ENCODE data around the gene HSPA5.

The HSPA5 gene

DNA sequence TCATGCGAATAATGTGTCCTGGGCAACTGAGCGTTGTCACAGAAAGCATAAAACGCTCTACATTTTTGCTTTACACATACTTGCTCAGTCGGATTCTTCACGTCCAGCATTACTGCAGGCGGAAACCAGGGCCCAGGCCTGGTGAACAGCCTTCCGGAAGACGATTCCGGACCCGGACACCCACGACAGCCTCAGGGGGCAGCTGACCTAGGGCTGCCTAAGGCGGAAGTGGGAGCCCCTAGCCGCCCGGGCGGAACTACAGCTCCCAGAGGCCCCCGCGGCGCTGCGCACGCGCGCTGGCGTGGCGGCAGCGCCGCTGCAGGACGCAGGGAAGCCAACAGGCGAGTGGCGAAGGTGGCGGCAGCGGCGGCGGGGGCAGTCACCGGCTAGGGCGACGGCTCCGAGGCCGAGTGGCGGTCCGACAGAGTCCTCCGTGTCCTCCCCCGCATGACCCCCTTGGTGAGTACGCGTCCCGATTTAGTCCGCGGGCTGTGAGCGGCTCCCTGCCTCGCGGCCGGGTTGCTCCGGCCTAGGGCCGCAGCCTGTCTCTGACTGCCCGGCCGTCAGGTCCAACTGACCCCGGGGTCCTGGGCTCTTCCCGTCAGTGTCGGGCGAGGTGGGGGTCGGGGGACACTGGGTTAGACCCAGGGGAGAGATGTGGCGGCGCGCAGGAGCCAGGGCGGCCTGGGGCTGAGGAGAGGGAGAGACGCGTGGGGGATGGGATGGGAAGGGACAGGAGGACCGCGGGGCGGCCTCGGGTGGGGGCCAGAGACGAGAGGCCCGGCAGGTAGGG lies 20.6 kb upstream of the HSPA5 start, which contains the start of gene GAPVD1:
Gene GAPVD1, plus strand, starts transcription at position 326 of the 793 bp plus-strand sequence. CDS start 37,096 bp downstream, outside the sequence.
- H3K4me3 ChIP-seq (ENCODE audit: low read length): peak within 1 kb of the TSS; percentile 94
- peaks cover 4% of the 10 kb centered on the region for H3K4me1 ChIP-seq (ENCODE audit: control insufficient read depth, insufficient read depth, low read length)
- H3K9ac ChIP-seq (ENCODE audit: low read length): peak within 1 kb of the TSS; percentile 96
- peaks cover 2% of the 10 kb centered on the region for H3K27me3 ChIP-seq (ENCODE audit: control insufficient read depth, insufficient read depth, low read length)
- no peaks in the 10 kb centered on the region for H3K9me3 ChIP-seq (ENCODE audit: control insufficient read depth, low read length)
- H3K36me3 ChIP-seq (ENCODE audit: control insufficient read depth, insufficient read depth, low read length): no peaks in the 10 kb centered on the region

DNA sequence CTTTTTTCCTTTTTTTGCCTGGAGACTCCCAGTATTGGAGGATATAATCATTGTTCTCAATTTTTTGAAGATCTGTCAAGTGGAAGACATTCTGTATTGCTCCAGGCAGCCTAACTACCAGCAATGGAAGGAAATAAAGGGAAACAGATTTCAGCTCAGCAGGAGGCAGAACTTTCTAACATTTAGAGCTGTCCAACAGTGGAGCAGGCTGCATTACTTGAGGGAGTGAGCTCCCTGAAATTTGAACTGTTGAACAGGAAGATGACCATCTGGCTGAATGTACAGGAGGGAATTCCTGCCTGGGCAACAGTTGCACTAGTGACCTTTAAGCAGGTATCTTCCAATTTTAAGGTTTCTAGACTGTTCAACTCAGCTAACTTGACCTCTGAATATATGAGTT lies 19.4 kb upstream of the HSPA5 start:
- no peaks in the 10 kb centered on the region for H3K9me3 ChIP-seq (ENCODE audit: control insufficient read depth, low read length)
- peaks cover 4% of the 10 kb centered on the region for H3K4me1 ChIP-seq (ENCODE audit: control insufficient read depth, insufficient read depth, low read length)
- H3K27me3 ChIP-seq (ENCODE audit: control insufficient read depth, insufficient read depth, low read length): peaks cover 4% of the 10 kb centered on the region
- H3K9ac ChIP-seq (ENCODE audit: low read length): no peak overlapping the region
- H3K36me3 ChIP-seq (ENCODE audit: control insufficient read depth, insufficient read depth, low read length): no peaks in the 10 kb centered on the region
- H3K4me3 ChIP-seq (ENCODE audit: low read length): no peak overlapping the region

DNA sequence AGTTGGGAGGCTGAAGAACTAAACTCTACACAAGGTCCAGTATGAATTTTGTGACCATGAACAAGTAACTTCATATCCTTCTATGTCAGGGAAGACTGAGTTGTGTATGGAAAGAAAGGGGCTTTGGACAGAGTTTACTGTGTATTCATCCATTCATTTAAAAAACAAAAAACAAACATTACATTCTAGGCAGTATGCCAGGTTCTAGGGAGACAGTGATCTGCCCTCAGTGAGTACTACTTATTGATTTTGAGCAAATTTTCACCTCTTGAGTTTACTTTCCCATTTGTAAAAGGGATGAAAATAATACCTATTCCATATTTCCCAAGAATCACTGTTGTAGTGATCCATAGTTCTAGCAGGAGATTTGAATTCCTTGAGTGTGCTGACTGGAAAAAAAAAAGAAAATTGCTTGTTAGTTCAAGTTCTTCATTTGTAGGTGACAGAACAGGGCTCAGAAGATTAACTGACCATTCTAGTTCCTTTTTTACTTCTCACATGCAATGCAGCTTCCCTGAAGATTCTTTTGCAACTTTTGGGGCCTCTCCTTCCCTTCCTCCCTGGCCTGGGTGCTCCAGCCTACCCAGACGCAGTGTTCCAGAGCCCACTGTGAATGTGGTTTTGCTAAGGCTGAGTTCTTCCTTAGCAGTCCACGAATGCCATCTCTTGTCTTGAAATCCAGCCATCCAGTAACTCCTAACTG lies 17.8 kb upstream of the HSPA5 start:
- Histone ChIP-seq H3K9ac (ENCODE audit: low read length) (no peak overlapping the region), H3K4me3 (ENCODE audit: low read length) (no peak overlapping the region), H3K4me1 (ENCODE audit: control insufficient read depth, insufficient read depth, low read length) (peaks cover 4% of the 10 kb centered on the region), H3K36me3 (ENCODE audit: control insufficient read depth, insufficient read depth, low read length) (no peaks in the 10 kb centered on the region), H3K27me3 (ENCODE audit: control insufficient read depth, insufficient read depth, low read length) (peaks cover 4% of the 10 kb centered on the region), H3K9me3 (ENCODE audit: control insufficient read depth, low read length) (no peaks in the 10 kb centered on the region)

DNA sequence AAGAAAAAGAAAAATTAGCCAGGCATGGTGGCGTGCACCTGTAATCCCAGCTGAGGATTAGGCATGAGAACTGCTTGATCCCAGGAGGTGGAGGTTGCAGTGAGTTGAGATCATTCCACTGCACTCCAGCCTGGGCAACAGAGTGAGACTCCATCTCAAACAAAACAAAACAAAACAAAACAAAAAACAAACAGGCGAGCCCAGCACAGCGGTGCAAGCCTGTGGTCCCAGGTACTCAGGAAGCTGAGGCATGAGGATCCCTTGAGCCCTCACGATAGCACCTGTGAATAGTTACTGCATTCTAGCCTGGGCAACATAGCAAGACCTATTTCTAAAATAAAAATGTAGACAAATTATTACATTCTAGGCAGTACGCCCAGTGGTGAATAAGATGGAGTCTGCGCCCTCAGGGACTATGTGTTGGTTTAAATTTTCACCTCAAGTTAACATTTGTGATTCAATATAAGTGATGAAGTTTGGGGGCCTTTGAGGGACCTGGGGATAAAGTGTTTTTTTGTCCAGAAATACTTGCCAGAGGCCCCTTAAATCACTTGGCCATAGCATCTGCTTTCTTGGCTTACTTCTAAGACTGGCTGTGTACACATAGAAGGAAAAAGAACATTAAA lies 17.1 kb upstream of the HSPA5 start:
- Histone ChIP-seq H3K4me3 (ENCODE audit: low read length) (no peak overlapping the region), H3K4me1 (ENCODE audit: control insufficient read depth, insufficient read depth, low read length) (peaks cover 4% of the 10 kb centered on the region), H3K27me3 (ENCODE audit: control insufficient read depth, insufficient read depth, low read length) (peaks cover 4% of the 10 kb centered on the region), H3K9ac (ENCODE audit: low read length) (no peak overlapping the region), H3K9me3 (ENCODE audit: control insufficient read depth, low read length) (no peaks in the 10 kb centered on the region), H3K36me3 (ENCODE audit: control insufficient read depth, insufficient read depth, low read length) (no peaks in the 10 kb centered on the region)

DNA sequence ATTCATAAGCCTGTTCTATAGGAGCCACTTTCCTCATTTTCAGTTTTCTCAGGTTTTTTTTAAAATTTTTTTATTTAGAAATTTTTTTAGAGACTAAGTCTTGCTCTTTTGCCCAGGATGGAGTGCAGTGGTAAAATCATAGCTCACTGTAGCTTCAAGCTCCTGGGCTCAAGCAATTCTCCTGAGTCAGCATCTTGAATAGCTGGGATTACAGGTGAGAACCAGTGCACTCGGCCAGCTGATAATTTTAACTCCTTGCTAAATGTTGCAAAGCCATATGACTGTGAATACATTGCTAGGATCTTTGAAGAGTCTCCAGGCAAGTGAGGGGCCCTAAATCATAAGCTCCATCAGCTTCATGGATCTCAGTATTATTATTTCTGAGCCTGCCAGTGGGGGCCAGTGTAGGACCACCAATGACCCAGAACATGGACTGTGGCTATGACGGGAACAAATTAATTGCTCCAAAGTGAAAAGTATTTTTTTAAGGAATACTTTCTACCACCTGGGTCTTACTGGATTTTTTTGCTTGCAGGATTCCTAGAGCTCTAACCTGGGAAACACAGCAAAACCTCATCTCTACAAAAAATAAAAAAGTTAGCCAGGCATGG lies 14.7 kb upstream of the HSPA5 start:
- Histone ChIP-seq H3K27me3 (ENCODE audit: control insufficient read depth, insufficient read depth, low read length) (peaks cover 4% of the 10 kb centered on the region), H3K9ac (ENCODE audit: low read length) (no peak overlapping the region), H3K36me3 (ENCODE audit: control insufficient read depth, insufficient read depth, low read length) (no peaks in the 10 kb centered on the region), H3K9me3 (ENCODE audit: control insufficient read depth, low read length) (no peaks in the 10 kb centered on the region), H3K4me1 (ENCODE audit: control insufficient read depth, insufficient read depth, low read length) (no peaks in the 10 kb centered on the region), H3K4me3 (ENCODE audit: low read length) (no peak overlapping the region)

DNA sequence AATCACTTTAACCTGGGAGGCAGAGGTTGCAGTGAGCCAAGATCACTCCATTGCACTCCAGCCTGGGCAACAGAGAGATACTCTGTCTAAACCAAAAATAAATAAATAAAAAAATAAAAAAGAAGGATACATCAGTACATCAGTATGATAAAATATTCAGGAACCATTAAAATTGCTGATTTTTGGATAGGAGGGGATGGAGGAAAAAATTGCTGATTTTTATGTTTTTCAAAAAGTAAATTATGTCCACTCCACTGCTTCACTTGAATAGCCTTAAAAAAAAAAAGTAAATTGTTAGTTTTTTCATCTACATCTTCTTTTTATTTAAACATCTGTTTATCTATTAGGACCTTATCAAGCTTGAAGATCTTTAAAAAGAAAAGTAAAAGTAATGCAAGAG lies 13.1 kb upstream of the HSPA5 start:
- H3K36me3 ChIP-seq (ENCODE audit: control insufficient read depth, insufficient read depth, low read length): no peaks in the 10 kb centered on the region
- no peaks in the 10 kb centered on the region for H3K9me3 ChIP-seq (ENCODE audit: control insufficient read depth, low read length)
- H3K4me1 ChIP-seq (ENCODE audit: control insufficient read depth, insufficient read depth, low read length): no peaks in the 10 kb centered on the region
- H3K9ac ChIP-seq (ENCODE audit: low read length): no peak overlapping the region
- no peak overlapping the region for H3K4me3 ChIP-seq (ENCODE audit: low read length)
- peaks cover 4% of the 10 kb centered on the region for H3K27me3 ChIP-seq (ENCODE audit: control insufficient read depth, insufficient read depth, low read length)

DNA sequence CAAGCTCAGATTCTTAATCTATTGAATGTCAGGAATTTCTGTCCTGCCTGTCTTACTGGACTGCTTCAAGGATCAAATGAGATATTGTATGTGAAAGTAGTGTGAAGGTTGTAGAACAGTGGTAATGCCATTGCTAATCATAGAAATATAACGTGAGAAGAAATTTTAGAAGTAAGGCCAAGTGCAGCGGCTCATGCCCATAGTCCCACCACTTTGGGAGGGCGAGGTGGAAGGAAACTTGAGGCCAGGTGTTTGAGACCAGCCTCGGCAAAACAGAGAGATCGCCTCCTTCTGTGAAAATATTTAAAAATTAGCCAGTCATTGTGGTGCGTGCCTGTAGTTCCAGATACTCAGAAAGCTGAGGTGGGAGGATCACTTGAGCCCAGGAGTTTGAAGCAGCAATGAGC lies 5.1 kb upstream of the HSPA5 start:
- Histone ChIP-seq H3K4me1 (ENCODE audit: control insufficient read depth, insufficient read depth, low read length) (peaks cover 7% of the 10 kb centered on the region), H3K9ac (ENCODE audit: low read length) (no peak overlapping the region), H3K36me3 (ENCODE audit: control insufficient read depth, insufficient read depth, low read length) (no peaks in the 10 kb centered on the region), H3K27me3 (ENCODE audit: control insufficient read depth, insufficient read depth, low read length) (no peaks in the 10 kb centered on the region), H3K9me3 (ENCODE audit: control insufficient read depth, low read length) (no peaks in the 10 kb centered on the region), H3K4me3 (ENCODE audit: low read length) (no peak overlapping the region)

DNA sequence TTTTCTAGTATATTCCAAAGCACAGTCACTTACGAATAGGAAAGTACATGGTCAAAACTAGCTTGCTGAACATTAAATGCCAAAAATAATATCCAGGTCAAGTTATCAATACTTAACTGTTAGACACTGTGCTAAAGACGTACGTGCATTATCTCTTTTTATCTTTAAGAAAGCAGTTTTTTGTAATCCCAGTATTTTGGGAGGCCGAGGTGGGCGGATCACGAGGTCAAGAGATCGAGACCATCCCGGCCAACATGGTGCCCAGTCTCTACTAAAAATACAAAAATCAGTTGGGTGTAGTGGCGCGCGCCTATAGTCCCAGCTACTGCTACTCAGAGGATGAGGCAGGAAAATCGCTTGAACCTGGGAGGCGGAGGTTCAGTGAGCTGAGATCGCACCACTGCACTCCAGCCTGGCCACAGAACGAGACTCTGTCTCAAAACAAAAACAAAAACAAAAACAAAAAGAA lies 2.7 kb upstream of the HSPA5 start:
- H3K4me1 ChIP-seq (ENCODE audit: control insufficient read depth, insufficient read depth, low read length): peaks cover 14% of the 10 kb centered on the region
- no peaks in the 10 kb centered on the region for H3K27me3 ChIP-seq (ENCODE audit: control insufficient read depth, insufficient read depth, low read length)
- H3K9ac ChIP-seq (ENCODE audit: low read length): no peak overlapping the region
- H3K9me3 ChIP-seq (ENCODE audit: control insufficient read depth, low read length): no peaks in the 10 kb centered on the region
- no peak overlapping the region for H3K4me3 ChIP-seq (ENCODE audit: low read length)
- H3K36me3 ChIP-seq (ENCODE audit: control insufficient read depth, insufficient read depth, low read length): no peaks in the 10 kb centered on the region

DNA sequence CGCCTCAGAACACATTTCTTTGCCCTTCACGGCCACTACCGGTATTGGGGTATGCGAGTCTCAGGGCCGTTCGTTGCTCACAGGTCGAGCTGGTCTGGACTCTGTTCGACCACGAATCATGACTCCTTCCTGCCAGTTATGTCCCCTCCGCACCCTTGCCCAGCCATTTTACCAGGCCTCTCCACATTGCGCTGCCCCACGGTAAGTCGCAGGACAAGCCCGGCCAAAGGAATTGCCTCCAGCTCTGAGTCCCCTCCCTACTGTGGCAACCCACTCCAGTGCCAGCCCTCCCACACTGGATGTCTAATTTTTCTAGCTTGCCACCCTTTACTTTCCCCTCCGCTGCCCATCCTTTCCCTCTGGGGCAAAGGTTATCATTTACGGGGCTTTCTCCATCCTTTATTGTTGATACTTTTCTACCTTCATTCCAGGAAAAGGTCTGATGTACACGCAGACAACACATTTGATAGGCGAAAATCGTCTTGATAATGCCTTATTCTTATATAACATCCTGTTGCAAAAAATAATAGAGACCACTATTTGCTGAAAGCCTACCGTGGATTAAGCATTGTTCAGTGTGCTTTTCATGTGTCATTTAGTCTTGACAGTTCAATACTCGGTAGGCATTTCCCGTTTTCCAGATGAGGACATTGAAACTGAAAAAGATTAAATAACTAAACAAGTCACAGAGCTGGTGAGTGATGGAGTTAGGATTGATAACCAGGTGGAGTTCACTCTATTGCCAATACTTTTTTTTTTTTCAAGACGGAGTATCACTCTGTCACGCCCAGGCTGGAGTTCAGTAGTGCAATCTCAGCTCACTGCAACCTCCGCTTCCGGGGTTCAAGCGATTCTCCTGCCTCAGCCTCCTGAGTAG lies 958 bp upstream of the HSPA5 start:
- Histone ChIP-seq H3K9me3 (ENCODE audit: control insufficient read depth, low read length) (no peaks in the 10 kb centered on the region), H3K36me3 (ENCODE audit: control insufficient read depth, insufficient read depth, low read length) (peaks cover 10% of the 10 kb centered on the region), H3K27me3 (ENCODE audit: control insufficient read depth, insufficient read depth, low read length) (no peaks in the 10 kb centered on the region), H3K4me3 (ENCODE audit: low read length) (peak overlapping the region; percentile 75), H3K4me1 (ENCODE audit: control insufficient read depth, insufficient read depth, low read length) (peaks cover 28% of the 10 kb centered on the region), H3K9ac (ENCODE audit: low read length) (peak overlapping the region; percentile 98)

DNA sequence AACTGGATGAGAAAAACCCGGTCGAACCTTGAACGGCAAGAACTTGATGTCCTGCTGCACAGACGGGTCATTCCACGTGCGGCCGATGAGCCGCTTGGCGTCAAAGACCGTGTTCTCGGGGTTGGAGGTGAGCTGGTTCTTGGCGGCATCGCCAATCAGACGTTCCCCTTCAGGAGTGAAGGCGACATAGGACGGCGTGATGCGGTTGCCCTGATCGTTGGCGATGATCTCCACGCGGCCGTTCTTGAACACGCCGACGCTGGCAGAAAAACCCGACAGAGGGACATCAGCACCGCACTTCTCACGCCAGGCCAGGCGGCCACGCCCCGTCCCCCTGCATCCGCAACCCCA lies 519 bp downstream of the HSPA5 start:
- Histone ChIP-seq H3K9ac (ENCODE audit: low read length) (peak overlapping the region; percentile 68), H3K27me3 (ENCODE audit: control insufficient read depth, insufficient read depth, low read length) (no peaks in the 10 kb centered on the region), H3K4me1 (ENCODE audit: control insufficient read depth, insufficient read depth, low read length) (peaks cover 36% of the 10 kb centered on the region), H3K36me3 (ENCODE audit: control insufficient read depth, insufficient read depth, low read length) (peaks cover 10% of the 10 kb centered on the region), H3K9me3 (ENCODE audit: control insufficient read depth, low read length) (no peaks in the 10 kb centered on the region), H3K4me3 (ENCODE audit: low read length) (peak overlapping the region; percentile 34)
